GM12872 (cell line): Measurements from ENCODE around the gene STK32B.

Experiments used
- TF ChIP-seq, protein P1 (sequence below): IDR thresholded peaks from 3 replicates; pipeline ENCODE4 v1.5.1; 2011; ENCODE audit warnings: low read depth, mild to moderate bottlenecking, low read length, moderate library complexity; ENCODE audit not compliant: insufficient read depth

STK32B gene

DNA sequence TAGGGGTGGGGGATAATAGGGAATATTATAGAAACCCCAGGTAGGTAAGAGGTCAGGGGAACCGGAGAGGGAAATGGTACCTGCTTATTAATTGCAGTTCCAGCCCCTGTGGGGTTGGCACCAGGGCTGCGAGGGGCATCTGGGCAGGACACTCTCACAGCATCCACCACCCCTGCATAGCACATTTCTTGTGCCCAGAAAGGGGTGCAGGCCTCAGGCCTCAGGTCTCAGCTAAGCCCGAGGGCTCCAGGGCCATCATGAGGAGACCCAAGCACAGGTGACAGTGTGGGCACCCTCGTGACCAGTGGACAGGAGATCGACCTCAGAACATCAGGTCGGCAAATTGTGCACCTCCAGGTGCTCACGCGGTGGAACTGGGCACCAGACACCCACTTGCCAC, 492.4 kb downstream of the STK32B start:
- TF ChIP-seq, protein P1, sequence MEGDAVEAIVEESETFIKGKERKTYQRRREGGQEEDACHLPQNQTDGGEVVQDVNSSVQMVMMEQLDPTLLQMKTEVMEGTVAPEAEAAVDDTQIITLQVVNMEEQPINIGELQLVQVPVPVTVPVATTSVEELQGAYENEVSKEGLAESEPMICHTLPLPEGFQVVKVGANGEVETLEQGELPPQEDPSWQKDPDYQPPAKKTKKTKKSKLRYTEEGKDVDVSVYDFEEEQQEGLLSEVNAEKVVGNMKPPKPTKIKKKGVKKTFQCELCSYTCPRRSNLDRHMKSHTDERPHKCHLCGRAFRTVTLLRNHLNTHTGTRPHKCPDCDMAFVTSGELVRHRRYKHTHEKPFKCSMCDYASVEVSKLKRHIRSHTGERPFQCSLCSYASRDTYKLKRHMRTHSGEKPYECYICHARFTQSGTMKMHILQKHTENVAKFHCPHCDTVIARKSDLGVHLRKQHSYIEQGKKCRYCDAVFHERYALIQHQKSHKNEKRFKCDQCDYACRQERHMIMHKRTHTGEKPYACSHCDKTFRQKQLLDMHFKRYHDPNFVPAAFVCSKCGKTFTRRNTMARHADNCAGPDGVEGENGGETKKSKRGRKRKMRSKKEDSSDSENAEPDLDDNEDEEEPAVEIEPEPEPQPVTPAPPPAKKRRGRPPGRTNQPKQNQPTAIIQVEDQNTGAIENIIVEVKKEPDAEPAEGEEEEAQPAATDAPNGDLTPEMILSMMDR, result no peak

DNA sequence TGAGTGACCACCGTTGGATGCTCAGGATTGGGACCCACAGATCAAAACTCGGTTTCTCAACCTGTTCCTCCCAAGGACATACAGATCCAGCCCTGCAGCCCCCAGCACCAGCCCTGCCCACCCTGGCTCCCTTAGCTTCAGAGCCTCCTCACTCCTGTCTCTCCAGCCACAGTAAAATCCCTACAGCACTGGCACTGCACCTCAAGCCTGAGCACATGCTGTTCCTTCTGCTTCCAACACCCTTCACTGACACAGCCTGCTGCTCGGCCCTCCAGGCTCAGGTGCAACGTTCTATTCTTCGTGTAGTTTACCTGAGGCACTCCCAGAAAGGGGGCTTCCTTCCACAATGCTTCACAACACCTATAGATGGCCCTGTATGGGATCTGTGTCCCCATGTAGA, 493.5 kb downstream of the STK32B start:
- TF ChIP-seq, protein P1, result no peak

DNA sequence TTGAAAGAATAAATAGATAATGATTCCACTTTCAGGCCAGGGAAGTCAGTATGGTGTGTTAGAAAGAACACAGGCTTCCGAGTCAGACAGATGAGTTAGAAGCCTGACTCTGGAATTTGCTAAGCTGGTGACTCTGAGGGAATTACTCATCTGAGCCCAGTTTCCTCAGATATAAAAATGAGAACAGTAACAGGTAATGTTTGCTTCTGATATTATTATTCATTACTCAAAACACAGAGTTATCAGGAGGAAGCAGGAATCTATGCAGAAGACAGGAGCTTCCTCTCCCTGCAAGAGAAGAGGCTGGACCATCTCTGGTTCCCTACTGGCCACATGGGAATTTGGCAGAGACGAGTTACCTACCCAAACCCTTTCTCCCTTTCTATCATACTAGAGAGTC, 494.0 kb downstream of the STK32B start:
- TF ChIP-seq, protein P1, result no peak

DNA sequence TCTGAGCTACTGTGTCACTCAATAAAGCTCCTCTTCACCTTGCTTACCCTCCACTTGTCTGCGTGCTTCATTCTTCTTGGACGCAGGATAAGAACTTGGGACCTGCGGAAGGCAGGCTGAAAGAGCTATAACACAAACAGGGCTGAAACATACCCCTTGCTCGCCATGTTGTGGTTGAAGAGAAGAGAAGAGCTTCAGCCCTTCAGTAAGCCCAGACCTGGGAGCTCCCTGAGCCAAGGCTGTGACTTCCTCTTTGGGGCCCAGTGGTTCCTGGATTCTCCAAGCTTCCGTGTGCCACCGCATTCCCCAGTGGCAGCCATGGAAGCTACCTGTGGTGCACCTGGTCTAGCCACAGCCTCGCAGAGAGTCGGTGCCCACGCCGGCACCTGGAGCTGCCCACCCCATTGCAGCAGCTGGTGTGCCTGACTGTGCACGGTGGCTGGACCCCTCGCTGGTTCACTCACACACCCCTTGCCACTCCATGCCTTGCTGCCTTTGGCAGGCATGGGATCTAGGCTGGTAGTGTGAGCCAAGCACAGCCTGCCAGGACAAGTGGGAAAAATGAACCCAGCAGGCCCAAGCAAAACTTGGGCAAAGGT, 496.5 kb downstream of the STK32B start:
- TF ChIP-seq, protein P1, result no peak
